ENCODE data around the gene CAP2. TPM values are rescaled to one million over a fixed set of nuclear protein-coding genes. Genes with fewer than 3 reads are reported as not detected.

The CAP2 gene
- total and polyA plus RNA-seq, 9 of the 15 experiments (the other 6 are each of a cell fraction or from before 2014, with no cell fraction given), result not detected

GRCh38 chr6:17417817-17418216 is 24.4 kb downstream of the CAP2 start (continued):
- no peak for TF ChIP-seq ZNF407 (IDR thresholded peaks at IDR 0.05; ENCODE audit: low read depth)
- no peak for TF ChIP-seq XRCC4 (IDR thresholded peaks at IDR 0.05; ENCODE audit: extremely low read depth, insufficient read depth, insufficient read length)
- no peak for TF ChIP-seq KLF6 (CRISPR knock-in tag; IDR thresholded peaks at IDR 0.05; ENCODE audit: borderline replicate concordance)
- TF ChIP-seq XRCC5 (IDR thresholded peaks at IDR 0.05; ENCODE audit: low read depth, low read length), result no peak
- no peak for TF ChIP-seq ZNF830 (CRISPR knock-in tag; IDR thresholded peaks at IDR 0.05)
